Fibroblast of the aortic adventitia (primary cell): Measurements from ENCODE around the gene ADCY9. TPM values are rescaled to one million over a fixed set of nuclear protein-coding genes. Genes with fewer than 3 reads are reported as not detected.

Source experiments
- DNase-seq: peaks from one replicate; pipeline ENCODE4 v3.0.0-alpha.2; 2010; ENCODE audit warnings: low read depth
- H3K4me3 ChIP-seq: 2 replicates; pipeline ENCODE4 v1.5.1; 2011; ENCODE audit warnings: low read depth, mild to moderate bottlenecking, control low read depth, low read length, moderate library complexity
- total RNA-seq: library from RNA; depleted of rRNA; stranded (reverse); fragments of >200 nt; gene quantifications from 2 replicates; pipeline ENCODE4 v1.2.3, GENCODE V29; 2012; ENCODE audit warnings: low replicate concordance
- TF ChIP-seq, protein P1 (sequence below): IDR thresholded peaks from 2 replicates; pipeline ENCODE4 v1.5.1; 2011; ENCODE audit warnings: mild to moderate bottlenecking, low read length, control low read depth, inconsistent platforms; ENCODE audit not compliant: insufficient read depth

Gene ADCY9
- total RNA-seq, 1 donor, result 23.6 TPM

- TF ChIP-seq, protein P1, sequence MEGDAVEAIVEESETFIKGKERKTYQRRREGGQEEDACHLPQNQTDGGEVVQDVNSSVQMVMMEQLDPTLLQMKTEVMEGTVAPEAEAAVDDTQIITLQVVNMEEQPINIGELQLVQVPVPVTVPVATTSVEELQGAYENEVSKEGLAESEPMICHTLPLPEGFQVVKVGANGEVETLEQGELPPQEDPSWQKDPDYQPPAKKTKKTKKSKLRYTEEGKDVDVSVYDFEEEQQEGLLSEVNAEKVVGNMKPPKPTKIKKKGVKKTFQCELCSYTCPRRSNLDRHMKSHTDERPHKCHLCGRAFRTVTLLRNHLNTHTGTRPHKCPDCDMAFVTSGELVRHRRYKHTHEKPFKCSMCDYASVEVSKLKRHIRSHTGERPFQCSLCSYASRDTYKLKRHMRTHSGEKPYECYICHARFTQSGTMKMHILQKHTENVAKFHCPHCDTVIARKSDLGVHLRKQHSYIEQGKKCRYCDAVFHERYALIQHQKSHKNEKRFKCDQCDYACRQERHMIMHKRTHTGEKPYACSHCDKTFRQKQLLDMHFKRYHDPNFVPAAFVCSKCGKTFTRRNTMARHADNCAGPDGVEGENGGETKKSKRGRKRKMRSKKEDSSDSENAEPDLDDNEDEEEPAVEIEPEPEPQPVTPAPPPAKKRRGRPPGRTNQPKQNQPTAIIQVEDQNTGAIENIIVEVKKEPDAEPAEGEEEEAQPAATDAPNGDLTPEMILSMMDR, result no peak
These were observed 22.0 kb downstream of the ADCY9 start for GRCh38 chr16:4094127-4094773.

GRCh38 chr16:4093495-4094126 is 22.6 kb downstream of the ADCY9 start:
- peak; percentile 75 for DNase-seq
- TF ChIP-seq, protein P1, result no peak
- peak overlapping the region; percentile 23 for H3K4me3 ChIP-seq

More at GRCh38 chr16:4094127-4094773, 22.0 kb downstream of the ADCY9 start:
- H3K4me3 ChIP-seq, result no peak overlapping the region
- DNase-seq, result no peak

DNA sequence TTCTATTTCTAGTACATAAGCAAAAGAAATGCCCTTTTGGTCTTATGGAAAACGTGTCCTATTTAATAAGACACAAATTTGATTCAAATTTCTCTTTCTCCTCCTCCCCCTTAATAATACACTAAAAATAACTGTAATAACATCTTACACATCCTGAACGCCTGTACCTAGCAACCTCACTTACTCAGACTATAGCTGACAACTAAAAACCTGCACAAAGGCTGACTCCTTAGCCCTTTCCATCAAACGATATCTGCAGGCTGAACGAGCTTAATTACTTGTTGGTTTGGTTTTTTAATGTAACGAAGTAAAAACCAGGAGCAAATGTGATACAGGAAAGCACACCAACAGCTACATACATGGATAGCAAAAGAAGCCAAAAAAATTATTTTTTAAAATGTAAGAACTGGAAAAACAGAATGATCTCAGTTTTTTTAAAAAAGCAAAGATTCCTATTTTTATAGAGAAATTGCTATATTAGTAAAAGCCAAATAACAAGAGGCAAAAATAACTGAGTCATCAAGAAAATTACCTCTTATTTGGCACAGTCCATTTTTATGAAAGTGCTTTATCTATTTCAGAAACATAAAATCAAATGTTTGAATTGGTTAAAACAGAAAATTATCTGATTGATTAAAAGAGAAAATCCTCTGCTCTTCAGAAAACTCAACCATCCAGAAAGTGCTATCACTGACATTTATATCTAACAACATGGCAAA is 23.5 kb downstream of the ADCY9 start:
- peak overlapping the region; percentile 7 for H3K4me3 ChIP-seq
- TF ChIP-seq, protein P1, result no peak
- DNase-seq, result no peak

- TF ChIP-seq, protein P1, result no peak
- DNase-seq, result no peak
- H3K4me3 ChIP-seq, result no peak overlapping the region
These were observed 24.8 kb downstream of the ADCY9 start for GRCh38 chr16:4091240-4092012.

DNA sequence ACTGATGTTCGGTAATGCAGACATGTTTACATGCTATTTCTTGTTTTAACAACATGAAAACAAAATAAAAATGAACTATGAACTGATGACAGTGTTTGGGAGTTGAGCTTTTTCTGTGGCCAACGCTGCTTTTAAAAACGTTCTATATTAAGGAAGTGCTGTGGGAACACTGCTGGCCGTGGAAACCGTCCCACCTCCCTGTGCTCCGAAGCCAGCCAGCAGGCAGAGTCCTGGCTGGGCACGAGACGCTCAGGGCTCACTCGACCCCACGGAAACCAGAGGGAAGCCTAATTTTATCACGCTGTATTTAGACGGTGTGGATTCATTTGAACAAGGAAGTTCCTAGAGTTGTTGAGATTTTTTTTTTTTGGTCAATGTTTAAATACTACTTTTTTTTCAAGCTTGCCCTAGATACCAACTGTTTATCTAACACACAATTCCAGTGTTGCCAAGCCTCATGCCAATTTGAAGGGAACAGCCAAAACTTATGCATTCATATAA is 25.8 kb downstream of the ADCY9 start:
- TF ChIP-seq, protein P1, result no peak
- peak; percentile 31 for DNase-seq
- no peak overlapping the region for H3K4me3 ChIP-seq

DNA sequence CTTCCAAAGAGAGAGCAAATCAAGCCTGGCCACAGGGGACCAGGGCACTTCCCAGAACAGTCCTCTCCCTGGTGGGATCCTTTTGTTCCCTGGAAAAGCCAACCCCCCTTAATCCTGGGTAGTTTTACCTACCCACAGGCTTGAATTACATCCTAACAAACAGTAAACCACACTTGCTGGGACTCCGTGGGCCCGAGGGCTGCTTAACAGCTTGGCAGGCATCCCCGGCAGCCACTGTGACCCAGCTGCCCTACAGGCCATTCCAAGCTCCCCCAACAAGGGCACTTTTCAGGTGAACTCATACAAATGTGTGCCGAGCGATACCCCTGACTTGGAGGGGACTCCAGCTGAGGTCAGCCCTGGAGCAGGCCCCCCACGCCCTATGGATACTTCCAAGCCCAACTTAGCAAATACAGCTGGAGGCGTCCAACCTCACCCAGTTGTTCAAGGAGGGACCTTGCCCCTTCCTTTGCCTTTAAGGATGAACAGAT is 26.4 kb downstream of the ADCY9 start:
- no peak for DNase-seq
- H3K4me3 ChIP-seq, result no peak overlapping the region
- TF ChIP-seq, protein P1, result no peak
